Activated T-cell treated with anti-CD3 and anti-CD28 coated beads for 48 hours (primary cell): ENCODE measurements around the gene EPG5.
"Not testable (repeated sequence)": the region's sequence is repeated elsewhere in the genome, so short reads cannot be mapped to it uniquely, and the experiment has no call there.

Experiments used
- DNase-seq: peaks from one replicate; pipeline ENCODE4 v3.0.0-alpha.2; 2020; ENCODE audit warnings: low read depth

Gene EPG5

GRCh38 chr18:45837283-45838070, 129.7 kb downstream of the EPG5 start:
- peak; percentile 56 for DNase-seq

- DNase-seq, result no peak
Observed at GRCh38 chr18:45836242-45837205, 130.6 kb downstream of the EPG5 start.

- DNase-seq, result no peak
Observed at GRCh38 chr18:45835057-45835636, 132.0 kb downstream of the EPG5 start.

DNA sequence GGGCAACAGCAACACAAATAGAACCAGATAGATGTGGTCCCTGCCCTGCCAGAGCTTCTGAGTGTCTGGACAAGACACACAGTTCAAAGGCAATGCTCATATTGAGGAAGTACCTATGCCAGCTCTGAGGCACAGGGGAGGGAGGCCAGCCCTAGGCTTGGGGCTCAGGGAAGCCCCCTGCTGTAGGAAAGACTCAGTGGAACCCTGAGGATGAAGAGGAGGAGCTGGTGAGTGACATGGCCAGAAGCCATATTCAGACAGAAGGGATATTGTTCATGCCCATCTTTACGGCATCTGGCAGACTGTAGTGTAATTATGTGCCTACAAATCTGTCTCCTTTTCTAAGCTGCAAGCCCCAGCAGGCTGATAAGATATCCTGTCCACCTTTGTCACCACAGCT, 132.8 kb downstream of the EPG5 start:
- no peak for DNase-seq

DNA sequence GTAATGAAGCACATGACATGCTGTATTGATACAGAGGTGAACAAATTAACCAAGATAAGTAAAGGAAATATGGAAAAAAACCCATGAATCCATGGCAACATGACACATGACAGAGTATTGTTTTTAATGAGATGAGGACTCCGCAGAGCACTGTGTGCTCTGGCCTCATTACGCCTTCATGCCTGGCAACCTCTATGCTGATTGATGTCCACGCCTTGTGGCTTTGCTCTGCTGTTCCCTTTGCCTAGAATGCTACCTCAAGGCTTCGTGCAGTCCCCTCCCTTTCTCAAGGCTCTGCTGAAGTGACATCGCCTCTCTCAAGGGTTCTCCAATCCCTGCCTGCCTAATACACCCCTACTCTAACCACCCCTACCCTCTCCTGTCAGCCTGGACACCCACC, 133.3 kb downstream of the EPG5 start:
- DNase-seq, result no peak

- no peak for DNase-seq
Observed at GRCh38 chr18:45830917-45831316, 136.2 kb downstream of the EPG5 start.

- DNase-seq, result no peak
Observed at GRCh38 chr18:45829855-45830254, 137.3 kb downstream of the EPG5 start.

GRCh38 chr18:45828917-45829811, 138.0 kb downstream of the EPG5 start:
- DNase-seq, result no peak

- DNase-seq, result not testable (repeated sequence)
Observed at GRCh38 chr18:45826716-45827115, 140.4 kb downstream of the EPG5 start.

DNA sequence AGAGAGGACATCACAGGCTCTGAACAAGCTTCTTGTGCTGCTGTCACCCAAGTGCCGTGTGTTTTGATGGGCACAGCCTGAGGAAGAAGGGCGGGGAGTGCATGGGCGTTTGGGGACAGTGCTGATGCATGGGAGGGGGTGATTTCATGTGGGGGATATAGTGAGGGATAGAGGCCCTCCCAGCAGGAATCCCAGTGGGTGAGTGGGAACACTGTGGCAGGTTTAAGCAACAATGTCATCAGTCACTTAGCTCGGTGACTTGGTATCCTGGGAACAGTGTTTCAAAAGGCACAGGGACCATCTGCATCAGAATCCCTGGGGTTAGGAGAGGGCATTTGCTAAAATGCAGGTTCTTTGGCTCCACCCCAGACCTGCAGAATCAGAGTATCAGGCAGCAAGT, 141.0 kb downstream of the EPG5 start:
- no peak for DNase-seq

GRCh38 chr18:45825258-45826044, 141.7 kb downstream of the EPG5 start, which contains the start of gene SIGLEC15:
Gene SIGLEC15, plus strand, starts transcription at chr18:45825675. Its CDS starts 54 bp downstream, at chr18:45825729.
- DNase-seq, result no peak

- DNase-seq, result no peak
Observed at GRCh38 chr18:45821711-45822110, 145.4 kb downstream of the EPG5 start.

GRCh38 chr18:45821026-45821425, 146.1 kb downstream of the EPG5 start:
- DNase-seq, result no peak

GRCh38 chr18:45820106-45820745, 146.9 kb downstream of the EPG5 start:
- no peak for DNase-seq

- not testable (repeated sequence) for DNase-seq
Observed at GRCh38 chr18:45818765-45819164, 148.4 kb downstream of the EPG5 start.

DNA sequence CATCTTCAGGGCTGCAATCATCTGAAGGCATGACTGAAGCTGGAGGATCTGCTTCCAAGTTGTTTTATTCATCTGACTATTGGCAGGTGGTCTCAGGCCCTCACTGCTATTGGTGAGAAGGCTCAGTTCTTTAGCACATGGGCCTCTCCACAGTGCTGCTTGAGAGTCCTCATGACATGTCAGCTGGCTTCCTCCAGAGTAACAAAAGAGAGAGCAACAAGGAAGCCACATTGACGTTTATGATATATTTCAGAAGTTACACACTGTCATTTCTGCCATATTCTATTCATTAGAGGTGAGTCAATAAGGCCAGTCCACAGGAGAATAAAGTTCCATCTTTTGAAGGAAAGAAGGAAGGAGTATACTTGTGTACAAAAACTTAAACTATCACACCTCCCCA, 149.6 kb downstream of the EPG5 start:
- no peak for DNase-seq

DNA sequence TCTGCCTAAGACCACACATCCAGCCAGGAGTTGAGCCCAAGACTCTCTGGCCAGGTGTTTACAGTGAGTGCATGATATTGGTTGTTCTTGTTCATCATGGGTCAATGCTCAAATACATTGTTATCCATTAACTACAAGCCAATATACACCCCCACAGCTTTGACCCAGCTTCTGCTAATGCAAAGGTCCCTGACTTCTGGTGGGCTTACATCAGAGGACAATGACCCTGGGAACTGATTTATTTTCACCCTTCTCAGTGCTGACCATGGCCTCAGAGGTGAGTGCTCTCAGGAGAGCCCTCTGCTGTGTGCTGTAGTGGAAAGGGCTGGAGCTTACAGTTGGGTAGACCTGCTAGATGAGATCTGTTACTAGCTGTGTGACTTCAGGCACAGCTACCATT, 152.4 kb downstream of the EPG5 start:
- not testable (repeated sequence) for DNase-seq

DNA sequence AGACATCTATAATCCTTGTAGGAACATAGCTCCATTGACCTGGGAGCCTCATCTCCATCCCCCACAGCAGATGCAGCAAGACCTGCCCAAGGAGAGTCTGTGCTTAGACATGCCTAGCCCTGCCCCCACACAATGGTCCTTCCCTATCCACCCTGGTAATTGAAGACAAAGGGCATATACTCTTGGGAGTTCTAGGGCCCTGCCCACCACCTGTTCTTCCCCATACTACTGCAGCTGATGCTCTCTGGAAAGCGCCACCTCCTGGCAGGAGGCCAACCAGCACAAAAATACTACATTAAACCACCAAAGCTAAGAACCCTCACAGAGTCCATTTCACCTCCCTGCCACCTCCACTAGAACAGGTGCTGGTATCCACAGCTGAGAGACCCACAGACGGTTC, 160.0 kb downstream of the EPG5 start:
- DNase-seq, result peak; percentile 27

GRCh38 chr18:45806226-45806625, 160.9 kb downstream of the EPG5 start:
- DNase-seq, result no peak

DNA sequence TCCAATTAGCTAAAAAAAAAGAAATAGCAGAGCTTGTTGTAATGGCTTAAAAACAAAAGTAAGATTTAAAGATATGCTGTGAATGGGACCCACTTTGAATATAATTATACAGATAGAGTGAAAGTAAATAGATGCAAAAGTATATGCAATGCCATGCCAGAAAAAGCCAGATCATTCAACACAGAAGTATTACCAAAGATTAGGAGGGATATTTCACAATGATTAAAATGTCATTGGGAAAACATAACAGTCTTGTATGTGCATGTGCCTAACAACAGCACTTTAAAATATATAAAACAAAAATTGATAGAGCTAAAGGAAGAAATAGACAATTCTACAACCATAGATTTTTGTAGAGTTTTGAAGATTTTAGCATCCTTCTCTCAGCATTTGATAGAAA, 161.6 kb downstream of the EPG5 start:
- DNase-seq, result no peak
